Liver (tissue), 9 donors: ENCODE measurements around the gene BMPER. TPM values are rescaled to one million over a fixed set of nuclear protein-coding genes. Genes with fewer than 3 reads are reported as not detected.

Experiments
- DNase-seq: peaks from one replicate; pipeline ENCODE4 v3.0.0-alpha.2; 2017; ENCODE audit warnings: low spot score
- H3K27ac ChIP-seq, 2 donors: one replicate each; pipeline ENCODE4 v1.7.0; 2013; ENCODE audit warnings: inconsistent platforms in 2 of 2, low read length in 2 of 2, control low read depth in 1 of 2, low read depth in 1 of 2, mild to moderate bottlenecking in 1 of 2
- H3K27me3 ChIP-seq, 4 donors: one replicate each; pipeline versions ENCODE4 v1.6.1 to v1.7.0; 2013; ENCODE audit warnings: low read length in 3 of 4, inconsistent platforms in 1 of 4, mild to moderate bottlenecking in 1 of 4, moderate library complexity in 1 of 4; ENCODE audit not compliant: control insufficient read depth in 4 of 4, insufficient read depth in 4 of 4
- H3K36me3 ChIP-seq, 4 donors: one replicate each; pipeline versions ENCODE4 v1.6.1 to v1.7.0; 2013; ENCODE audit warnings: low read length in 3 of 4, mild to moderate bottlenecking in 3 of 4, low read depth in 1 of 4, moderate library complexity in 1 of 4; ENCODE audit not compliant: control insufficient read depth in 4 of 4, insufficient read depth in 3 of 4
- H3K4me1 ChIP-seq, 4 donors: one replicate each; pipeline versions ENCODE4 v1.6.1 to v1.7.0; 2013; ENCODE audit warnings: low read length in 3 of 4, mild to moderate bottlenecking in 3 of 4, moderate library complexity in 1 of 4; ENCODE audit not compliant: control insufficient read depth in 4 of 4, insufficient read depth in 4 of 4
- H3K4me3 ChIP-seq, 3 donors: one replicate each; pipeline versions ENCODE4 v1.6.1 to v1.7.0; 2013; ENCODE audit warnings: low read length in 3 of 3, control low read depth in 1 of 3, low read depth in 1 of 3, mild to moderate bottlenecking in 1 of 3
- H3K9ac ChIP-seq, 2 donors: one replicate each; pipeline ENCODE4 v1.7.0; 2013; ENCODE audit warnings: low read length in 2 of 2, mild to moderate bottlenecking in 2 of 2, moderate library complexity in 2 of 2, control low read depth in 1 of 2, low read depth in 1 of 2
- H3K9me3 ChIP-seq, 4 donors: one replicate each; pipeline versions ENCODE4 v1.6.1 to v1.7.0; 2013; ENCODE audit warnings: low read length in 3 of 4; ENCODE audit not compliant: control insufficient read depth in 4 of 4
- EGR1 ChIP-seq, 2 donors: IDR thresholded peaks; 2 replicates each; pipeline ENCODE4 v1.6.1; 2016 to 2018; ENCODE audit warnings: antibody characterized with exemption in 2 of 2, low read depth in 2 of 2
- FOXA2 ChIP-seq: IDR thresholded peaks from 2 replicates; pipeline ENCODE4 v1.6.1; 2016; ENCODE audit warnings: antibody characterized with exemption
- GABPA ChIP-seq, 2 donors: IDR thresholded peaks in 1 of 2; conservative IDR thresholded peaks in 1 of 2; 2 replicates each; pipeline ENCODE4 v1.6.1; 2016; ENCODE audit warnings: antibody characterized with exemption in 2 of 2, mild to moderate bottlenecking in 1 of 2, moderate library complexity in 1 of 2
- HNF4A ChIP-seq, 2 donors: conservative IDR thresholded peaks; 2 replicates each; pipeline ENCODE4 v1.6.1; 2016; ENCODE audit warnings: antibody characterized with exemption in 2 of 2, mild to moderate bottlenecking in 2 of 2
- HNF4G ChIP-seq: IDR thresholded peaks from 2 replicates; pipeline ENCODE4 v1.6.1; 2016; ENCODE audit warnings: antibody characterized with exemption
- JUND ChIP-seq, 2 donors: IDR thresholded peaks; 2 replicates each; pipeline ENCODE4 v1.6.1; 2016; ENCODE audit warnings: antibody characterized with exemption in 2 of 2
- NR2F2 ChIP-seq: IDR thresholded peaks from 2 replicates; pipeline ENCODE4 v1.6.1; 2016; ENCODE audit warnings: antibody characterized with exemption
- RAD21 ChIP-seq, 2 donors: IDR thresholded peaks; 2 replicates each; pipeline ENCODE4 v1.6.1; 2016; ENCODE audit warnings: antibody characterized with exemption in 2 of 2, mild to moderate bottlenecking in 2 of 2
- SP1 ChIP-seq: IDR thresholded peaks from 2 replicates; pipeline ENCODE4 v1.6.1; 2018; ENCODE audit warnings: antibody characterized with exemption, mild to moderate bottlenecking
- TAF1 ChIP-seq: conservative IDR thresholded peaks from 2 replicates; pipeline ENCODE4 v1.6.1; 2016; ENCODE audit warnings: antibody characterized with exemption, mild to moderate bottlenecking
- WGBS: extraction: QIAGEN DNeasy Blood & Tissue Kit; methylation state at CpG from one replicate; pipeline ENCODE4 v1.1.7; 2013; 5-methylcytosine and 5-hydroxymethylcytosine counted together
- polyA plus RNA-seq, 2 donors: library from polyadenylated mRNA; stranded (reverse) in 1 of 2; unstranded in 1 of 2; fragments of 200-250 nt in 1 of 2; fragments of >200 nt in 1 of 2; fragmentation: Nextera tagmentation in 1 of 2; extraction: Ambion mirVana in 1 of 2; gene quantifications; one replicate each; pipeline versions ENCODE4 v1.2.1 to v1.2.3, GENCODE V29; 2013 to 2015
- total RNA-seq, 2 donors: library from RNA; depleted of rRNA; stranded (reverse); fragments of >200 nt; gene quantifications; one replicate each; pipeline ENCODE4 v1.2.3, GENCODE V29; 2014
- TF ChIP-seq, protein P1 (sequence below): IDR thresholded peaks from 2 replicates; pipeline ENCODE4 v1.6.1; 2016; ENCODE audit warnings: antibody characterized with exemption
- TF ChIP-seq, protein P2 (sequence below): IDR thresholded peaks from 2 replicates; pipeline ENCODE4 v1.6.1; 2016; ENCODE audit warnings: antibody characterized with exemption
- TF ChIP-seq, protein P3 (sequence below): IDR thresholded peaks from 2 replicates; pipeline ENCODE4 v1.6.1; 2016; ENCODE audit warnings: antibody characterized with exemption, mild to moderate bottlenecking
- TF ChIP-seq, protein P4 (sequence below): fragments of 150-350 bp; IDR thresholded peaks from 2 replicates; pipeline ENCODE4 v1.5.1; 2017; ENCODE audit warnings: improper control_type of control experiment, low read depth, low read length; ENCODE audit not compliant: missing input control
- TF ChIP-seq, protein P5 (sequence below): IDR thresholded peaks from 2 replicates; pipeline ENCODE4 v1.6.1; 2016; ENCODE audit warnings: antibody characterized with exemption
- donor health status: healthy.
- donor health status: healthy.
- donor health status: healthy.
- donor health status: healthy.
- donor health status: healthy.

BMPER gene
- total and polyA plus RNA-seq, 4 donors = 4.0 to 8.5 (median 6.2) TPM

DNA sequence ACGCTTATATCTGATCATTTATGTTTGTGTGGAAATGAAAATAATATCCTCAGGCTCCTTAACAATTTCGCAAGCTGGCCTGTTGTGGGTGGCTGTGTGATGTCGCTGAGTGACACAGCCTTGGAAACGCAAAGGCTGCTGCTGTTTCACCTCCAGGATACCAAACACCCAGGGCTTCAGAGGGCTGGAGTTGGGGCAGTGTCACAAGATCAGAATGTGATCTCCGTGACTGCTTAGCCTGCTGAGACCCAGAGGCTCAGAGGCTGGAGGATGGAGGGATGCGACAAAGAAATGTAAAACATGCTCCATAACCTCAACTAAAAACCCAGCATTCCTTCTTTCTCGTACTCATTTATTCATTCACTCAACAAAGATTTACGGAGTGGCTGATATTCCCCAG, 37.2 kb upstream of the BMPER start:
- 86% methylated on average over 8 of the region's 8 CpGs for WGBS
- Histone ChIP-seq H3K36me3 (no peaks in the 10 kb centered on the region), H3K27ac (no peak overlapping the region), H3K9ac (no peak overlapping the region), H3K4me3 (no peak overlapping the region), H3K4me1 (no peaks in the 10 kb centered on the region), H3K9me3 (no peaks in the 10 kb centered on the region), H3K27me3 (no peaks in the 10 kb centered on the region)
- TF ChIP-seq SP1 (no peak), TAF1 (no peak), FOXA2 (no peak), JUND (IDR thresholded peaks at IDR 0.05) (no peak), HNF4G (no peak), RAD21 (IDR thresholded peaks at IDR 0.05) (no peak)
- no peak for DNase-seq

DNA sequence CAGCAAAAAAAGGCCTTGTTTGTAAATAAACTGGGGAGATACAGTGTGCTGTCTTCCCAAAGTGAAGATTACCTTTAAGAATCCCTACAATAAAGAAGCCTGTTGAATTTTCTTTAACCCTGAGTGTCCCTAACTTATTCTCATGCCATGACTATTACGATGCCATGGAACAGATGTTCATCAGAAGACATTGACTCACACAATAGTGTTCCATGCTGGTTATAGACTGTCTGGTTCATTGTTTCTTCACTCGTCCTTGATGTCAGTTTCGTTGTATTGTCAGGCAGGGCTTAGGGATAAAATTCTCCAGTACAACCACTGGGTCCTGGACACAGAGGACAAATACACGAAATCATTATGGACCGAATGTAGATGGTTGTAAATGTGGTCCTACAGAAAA, 36.2 kb upstream of the BMPER start:
- no peak overlapping the region for H3K4me3 ChIP-seq
- H3K4me1 ChIP-seq = no peaks in the 10 kb centered on the region
- no peak overlapping the region for H3K9ac ChIP-seq
- TF ChIP-seq, protein P1, sequence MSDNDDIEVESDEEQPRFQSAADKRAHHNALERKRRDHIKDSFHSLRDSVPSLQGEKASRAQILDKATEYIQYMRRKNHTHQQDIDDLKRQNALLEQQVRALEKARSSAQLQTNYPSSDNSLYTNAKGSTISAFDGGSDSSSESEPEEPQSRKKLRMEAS = no peak
- TF ChIP-seq, protein P2, sequence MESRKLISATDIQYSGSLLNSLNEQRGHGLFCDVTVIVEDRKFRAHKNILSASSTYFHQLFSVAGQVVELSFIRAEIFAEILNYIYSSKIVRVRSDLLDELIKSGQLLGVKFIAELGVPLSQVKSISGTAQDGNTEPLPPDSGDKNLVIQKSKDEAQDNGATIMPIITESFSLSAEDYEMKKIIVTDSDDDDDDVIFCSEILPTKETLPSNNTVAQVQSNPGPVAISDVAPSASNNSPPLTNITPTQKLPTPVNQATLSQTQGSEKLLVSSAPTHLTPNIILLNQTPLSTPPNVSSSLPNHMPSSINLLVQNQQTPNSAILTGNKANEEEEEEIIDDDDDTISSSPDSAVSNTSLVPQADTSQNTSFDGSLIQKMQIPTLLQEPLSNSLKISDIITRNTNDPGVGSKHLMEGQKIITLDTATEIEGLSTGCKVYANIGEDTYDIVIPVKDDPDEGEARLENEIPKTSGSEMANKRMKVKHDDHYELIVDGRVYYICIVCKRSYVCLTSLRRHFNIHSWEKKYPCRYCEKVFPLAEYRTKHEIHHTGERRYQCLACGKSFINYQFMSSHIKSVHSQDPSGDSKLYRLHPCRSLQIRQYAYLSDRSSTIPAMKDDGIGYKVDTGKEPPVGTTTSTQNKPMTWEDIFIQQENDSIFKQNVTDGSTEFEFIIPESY = no peak
- no peak for TF ChIP-seq GABPA (IDR thresholded peaks at IDR 0.05 in 1 of 2, conservative IDR thresholded peaks at IDR 0.05 in 1 of 2)
- no peak for TF ChIP-seq JUND (IDR thresholded peaks at IDR 0.05)
- no peak for TF ChIP-seq EGR1 (IDR thresholded peaks at IDR 0.05; ENCODE audit: low read depth in 2 of 2)
- TF ChIP-seq NR2F2 = no peak
- TF ChIP-seq, protein P3, sequence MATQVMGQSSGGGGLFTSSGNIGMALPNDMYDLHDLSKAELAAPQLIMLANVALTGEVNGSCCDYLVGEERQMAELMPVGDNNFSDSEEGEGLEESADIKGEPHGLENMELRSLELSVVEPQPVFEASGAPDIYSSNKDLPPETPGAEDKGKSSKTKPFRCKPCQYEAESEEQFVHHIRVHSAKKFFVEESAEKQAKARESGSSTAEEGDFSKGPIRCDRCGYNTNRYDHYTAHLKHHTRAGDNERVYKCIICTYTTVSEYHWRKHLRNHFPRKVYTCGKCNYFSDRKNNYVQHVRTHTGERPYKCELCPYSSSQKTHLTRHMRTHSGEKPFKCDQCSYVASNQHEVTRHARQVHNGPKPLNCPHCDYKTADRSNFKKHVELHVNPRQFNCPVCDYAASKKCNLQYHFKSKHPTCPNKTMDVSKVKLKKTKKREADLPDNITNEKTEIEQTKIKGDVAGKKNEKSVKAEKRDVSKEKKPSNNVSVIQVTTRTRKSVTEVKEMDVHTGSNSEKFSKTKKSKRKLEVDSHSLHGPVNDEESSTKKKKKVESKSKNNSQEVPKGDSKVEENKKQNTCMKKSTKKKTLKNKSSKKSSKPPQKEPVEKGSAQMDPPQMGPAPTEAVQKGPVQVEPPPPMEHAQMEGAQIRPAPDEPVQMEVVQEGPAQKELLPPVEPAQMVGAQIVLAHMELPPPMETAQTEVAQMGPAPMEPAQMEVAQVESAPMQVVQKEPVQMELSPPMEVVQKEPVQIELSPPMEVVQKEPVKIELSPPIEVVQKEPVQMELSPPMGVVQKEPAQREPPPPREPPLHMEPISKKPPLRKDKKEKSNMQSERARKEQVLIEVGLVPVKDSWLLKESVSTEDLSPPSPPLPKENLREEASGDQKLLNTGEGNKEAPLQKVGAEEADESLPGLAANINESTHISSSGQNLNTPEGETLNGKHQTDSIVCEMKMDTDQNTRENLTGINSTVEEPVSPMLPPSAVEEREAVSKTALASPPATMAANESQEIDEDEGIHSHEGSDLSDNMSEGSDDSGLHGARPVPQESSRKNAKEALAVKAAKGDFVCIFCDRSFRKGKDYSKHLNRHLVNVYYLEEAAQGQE = no peak
- TF ChIP-seq HNF4G = no peak
- TF ChIP-seq FOXA2 = no peak
- TF ChIP-seq, protein P4, sequence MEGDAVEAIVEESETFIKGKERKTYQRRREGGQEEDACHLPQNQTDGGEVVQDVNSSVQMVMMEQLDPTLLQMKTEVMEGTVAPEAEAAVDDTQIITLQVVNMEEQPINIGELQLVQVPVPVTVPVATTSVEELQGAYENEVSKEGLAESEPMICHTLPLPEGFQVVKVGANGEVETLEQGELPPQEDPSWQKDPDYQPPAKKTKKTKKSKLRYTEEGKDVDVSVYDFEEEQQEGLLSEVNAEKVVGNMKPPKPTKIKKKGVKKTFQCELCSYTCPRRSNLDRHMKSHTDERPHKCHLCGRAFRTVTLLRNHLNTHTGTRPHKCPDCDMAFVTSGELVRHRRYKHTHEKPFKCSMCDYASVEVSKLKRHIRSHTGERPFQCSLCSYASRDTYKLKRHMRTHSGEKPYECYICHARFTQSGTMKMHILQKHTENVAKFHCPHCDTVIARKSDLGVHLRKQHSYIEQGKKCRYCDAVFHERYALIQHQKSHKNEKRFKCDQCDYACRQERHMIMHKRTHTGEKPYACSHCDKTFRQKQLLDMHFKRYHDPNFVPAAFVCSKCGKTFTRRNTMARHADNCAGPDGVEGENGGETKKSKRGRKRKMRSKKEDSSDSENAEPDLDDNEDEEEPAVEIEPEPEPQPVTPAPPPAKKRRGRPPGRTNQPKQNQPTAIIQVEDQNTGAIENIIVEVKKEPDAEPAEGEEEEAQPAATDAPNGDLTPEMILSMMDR = no peak
- TF ChIP-seq, protein P5, sequence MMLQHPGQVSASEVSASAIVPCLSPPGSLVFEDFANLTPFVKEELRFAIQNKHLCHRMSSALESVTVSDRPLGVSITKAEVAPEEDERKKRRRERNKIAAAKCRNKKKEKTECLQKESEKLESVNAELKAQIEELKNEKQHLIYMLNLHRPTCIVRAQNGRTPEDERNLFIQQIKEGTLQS = no peak
- no peak for TF ChIP-seq SP1
- TF ChIP-seq RAD21 (IDR thresholded peaks at IDR 0.05) = no peak
- TF ChIP-seq HNF4A (conservative IDR thresholded peaks at IDR 0.05) = no peak
- no peak for DNase-seq
- no peaks in the 10 kb centered on the region for H3K27me3 ChIP-seq
- WGBS = 81% methylated on average over 5 of the region's 5 CpGs
- H3K36me3 ChIP-seq = no peaks in the 10 kb centered on the region
- H3K9me3 ChIP-seq = no peaks in the 10 kb centered on the region
- no peak overlapping the region for H3K27ac ChIP-seq
